CD4-positive, alpha-beta T cell treated with Interleukin-15 for 1 hour (primary cell): Measurements from ENCODE around the gene SEPTIN6.
"Not testable (repeated sequence)": the region's sequence is repeated elsewhere in the genome, so short reads cannot be mapped to it uniquely, and the experiment has no call there.

ENCODE experiments used
- DNase-seq: peaks from one replicate; pipeline ENCODE4 v3.0.0-alpha.2; 2020

SEPTIN6 gene

DNA sequence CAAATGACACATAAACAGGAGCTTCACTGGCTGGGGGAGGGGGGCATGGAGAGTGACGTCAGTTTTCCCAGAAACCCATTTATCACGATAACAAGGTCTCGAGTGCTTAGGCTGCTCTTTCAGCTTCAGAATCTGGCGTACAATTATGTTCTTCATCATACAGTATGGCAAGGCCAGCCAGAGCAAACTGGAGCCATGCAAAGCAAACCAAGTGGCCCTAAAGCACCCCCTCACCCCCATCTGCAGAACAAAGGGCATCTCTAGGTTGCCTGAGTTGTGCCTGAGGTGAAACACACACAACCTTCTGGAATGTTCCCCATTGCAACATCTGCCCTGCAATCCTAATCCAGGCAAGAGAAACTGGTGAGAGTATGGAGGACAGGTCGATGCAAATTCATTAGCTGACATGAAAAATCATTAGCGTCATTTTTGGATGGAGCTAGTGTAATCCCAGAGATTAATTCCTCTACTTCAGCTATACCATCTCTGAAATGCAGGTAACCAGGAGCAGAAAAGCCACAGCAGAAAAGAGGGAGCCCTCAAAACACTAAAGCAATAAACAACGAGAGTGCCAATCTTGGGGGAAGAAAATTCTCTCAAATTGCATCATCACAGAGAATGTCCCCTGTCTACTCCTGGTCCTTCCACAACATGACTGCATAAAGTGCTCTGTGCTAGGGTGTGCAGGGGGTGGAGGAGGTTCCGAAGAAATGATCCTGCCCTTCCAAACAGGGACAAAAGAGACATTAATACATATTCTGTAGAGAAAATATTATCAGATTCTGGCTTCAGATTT is 1.8 kb downstream of the SEPTIN6 start:
- DNase-seq, result peak; percentile 80

DNA sequence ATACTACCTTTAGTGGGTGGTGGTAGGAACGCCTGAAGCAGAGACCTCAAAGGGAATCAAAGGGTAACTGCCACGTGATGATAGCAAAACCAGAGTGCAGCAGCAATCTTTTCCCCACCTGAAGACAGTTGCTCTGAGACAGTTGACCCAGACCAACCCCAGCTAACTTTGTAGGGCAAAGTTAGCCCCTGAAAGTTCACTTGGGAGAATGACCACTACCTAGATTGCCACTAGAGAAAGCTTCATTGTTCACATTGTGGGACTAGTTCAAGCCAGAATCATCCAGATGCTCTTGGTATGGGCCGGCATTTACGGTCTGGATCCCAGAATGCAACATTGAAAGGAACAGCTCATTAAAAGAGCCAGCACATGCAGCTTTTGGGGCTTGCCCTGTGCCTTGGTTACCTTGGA is 4.1 kb downstream of the SEPTIN6 start:
- peak; percentile 36 for DNase-seq

DNA sequence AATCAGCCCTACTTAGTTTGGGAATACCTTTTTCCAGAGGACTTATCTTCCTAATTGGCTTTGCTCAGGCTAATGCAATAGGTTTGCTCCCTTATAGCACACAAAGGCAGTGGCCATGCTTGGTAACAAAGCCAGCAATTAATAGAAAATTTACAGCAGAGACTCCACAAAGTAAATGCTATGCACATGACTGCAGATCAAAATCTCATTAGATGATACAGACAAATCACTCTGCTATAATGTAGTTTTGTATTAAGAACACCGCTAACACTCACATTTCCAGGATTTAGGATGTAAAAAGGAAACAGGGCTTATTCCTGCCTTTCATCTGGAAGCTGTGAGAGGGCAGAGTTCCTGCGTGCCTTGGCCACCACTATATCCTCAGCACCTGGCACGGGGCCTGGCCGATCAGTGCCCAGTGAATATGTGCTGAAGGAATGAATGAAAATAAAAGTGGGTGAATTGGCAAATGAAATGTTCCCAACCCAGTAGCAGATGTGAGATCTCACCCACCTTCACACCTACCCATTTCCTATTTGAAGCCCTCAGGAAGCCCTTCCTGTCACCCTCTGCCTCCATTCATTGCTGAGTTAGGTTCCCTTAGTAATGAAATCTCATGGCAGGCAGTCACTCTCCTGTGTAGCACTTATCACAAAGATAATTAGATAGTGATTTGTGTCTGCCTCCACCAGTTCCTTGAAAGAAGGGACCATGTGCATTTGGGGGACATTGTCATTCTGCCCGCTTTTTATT is 5.1 kb downstream of the SEPTIN6 start:
- no peak for DNase-seq

DNA sequence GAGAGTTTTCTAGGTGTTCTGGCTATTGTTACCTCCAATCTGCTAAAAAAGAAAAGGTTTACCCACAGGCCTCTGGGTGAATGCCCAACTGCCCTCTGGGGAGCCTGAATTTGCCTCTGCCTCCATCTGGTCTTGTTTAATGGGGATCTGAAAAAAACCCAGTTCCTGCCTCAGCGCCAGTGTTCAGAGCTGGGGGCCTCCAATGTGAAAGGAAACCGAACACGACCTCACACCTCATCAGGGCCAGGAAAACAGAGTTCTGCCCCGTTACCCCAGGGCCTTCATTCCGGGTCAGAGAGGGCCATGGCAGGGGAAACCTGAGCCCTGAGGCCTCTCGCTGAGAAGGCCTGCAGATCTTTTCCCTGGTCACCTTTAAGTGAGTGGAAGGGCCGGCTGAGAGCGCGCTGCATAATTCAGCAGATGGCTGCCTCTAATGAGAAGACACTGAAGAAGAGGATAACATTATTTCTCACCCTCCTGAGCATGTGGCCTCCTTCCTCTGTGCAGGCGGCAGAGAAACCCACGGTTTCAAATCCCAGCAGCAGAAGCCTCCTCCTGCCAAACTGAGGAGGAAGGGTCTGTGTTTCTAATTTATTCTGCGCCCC is 6.8 kb downstream of the SEPTIN6 start:
- DNase-seq, result peak; percentile 54

DNA sequence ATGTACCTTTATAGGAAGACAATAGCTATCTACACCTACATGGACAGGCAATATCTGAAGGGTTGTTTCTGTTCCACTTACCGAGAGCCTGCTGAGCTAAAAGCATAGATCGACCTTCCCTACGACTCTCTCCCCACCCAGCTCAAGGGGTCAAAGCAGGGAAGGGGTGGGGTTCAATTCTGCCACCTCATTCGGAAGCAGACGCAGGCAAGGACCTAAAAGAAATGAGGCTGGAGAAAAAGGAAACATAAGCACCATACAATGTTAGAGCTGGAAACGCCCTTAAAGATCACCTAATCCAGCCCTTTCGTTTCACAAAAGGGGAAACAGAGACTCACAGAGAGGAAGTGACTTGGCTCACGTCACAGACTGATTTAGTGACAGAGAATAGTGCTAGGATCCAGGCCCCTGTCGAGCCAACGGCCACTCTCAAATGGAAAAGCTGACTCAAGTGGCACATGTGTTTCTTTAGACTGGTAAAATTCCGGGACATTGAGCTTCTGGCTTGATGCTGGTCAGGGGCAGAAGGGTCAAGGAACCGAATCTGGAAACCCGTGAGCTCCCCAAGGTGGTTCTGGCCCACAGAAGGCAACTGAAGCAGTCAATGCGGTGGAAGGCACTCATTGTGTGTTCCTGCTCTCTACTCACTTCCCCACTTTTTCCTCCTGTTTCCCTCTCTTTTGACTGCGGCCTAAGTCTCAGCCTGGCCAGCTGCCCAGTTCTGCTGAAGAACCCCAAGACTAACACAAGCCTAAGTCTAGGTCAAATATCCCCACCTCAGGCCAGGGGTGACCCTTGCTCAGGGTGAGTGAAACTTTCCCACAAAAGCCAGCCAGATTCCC is 7.5 kb downstream of the SEPTIN6 start:
- peak; percentile 74 for DNase-seq

DNA sequence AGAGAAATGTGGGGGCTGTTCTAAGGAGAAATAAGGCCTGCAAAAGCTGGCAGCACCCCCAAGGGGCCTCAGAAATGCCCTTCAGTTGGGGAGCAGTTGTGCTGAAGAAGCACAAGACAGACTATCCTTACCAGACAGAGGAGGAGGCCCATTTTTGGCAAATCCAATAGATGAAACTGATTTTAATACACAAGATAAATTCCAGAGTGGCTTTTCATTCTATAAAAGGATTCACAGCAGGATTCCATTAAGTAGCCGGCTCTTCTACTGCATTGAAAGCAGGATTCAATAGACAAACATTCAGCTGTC is 8.1 kb downstream of the SEPTIN6 start:
- DNase-seq, result no peak

DNA sequence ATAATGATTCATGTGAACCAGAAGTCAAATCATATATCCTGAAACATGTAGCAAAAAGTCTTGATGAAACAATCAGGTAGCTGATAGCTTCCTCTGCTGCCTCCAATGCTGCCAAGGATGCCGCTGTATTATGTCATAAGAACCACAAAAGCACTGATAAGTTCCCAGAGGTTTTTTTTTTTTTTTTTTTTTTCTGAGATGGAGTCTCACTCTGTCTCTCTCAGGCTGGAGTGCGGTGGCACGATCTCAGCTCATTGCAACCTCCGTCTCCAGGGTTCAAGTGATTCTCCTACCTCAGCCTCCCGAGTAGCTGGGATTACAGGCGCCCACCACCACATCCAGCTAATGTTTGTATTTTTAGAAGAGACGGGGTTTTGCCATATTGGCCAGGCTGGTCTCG is 8.7 kb downstream of the SEPTIN6 start:
- peak; percentile 37 for DNase-seq

DNA sequence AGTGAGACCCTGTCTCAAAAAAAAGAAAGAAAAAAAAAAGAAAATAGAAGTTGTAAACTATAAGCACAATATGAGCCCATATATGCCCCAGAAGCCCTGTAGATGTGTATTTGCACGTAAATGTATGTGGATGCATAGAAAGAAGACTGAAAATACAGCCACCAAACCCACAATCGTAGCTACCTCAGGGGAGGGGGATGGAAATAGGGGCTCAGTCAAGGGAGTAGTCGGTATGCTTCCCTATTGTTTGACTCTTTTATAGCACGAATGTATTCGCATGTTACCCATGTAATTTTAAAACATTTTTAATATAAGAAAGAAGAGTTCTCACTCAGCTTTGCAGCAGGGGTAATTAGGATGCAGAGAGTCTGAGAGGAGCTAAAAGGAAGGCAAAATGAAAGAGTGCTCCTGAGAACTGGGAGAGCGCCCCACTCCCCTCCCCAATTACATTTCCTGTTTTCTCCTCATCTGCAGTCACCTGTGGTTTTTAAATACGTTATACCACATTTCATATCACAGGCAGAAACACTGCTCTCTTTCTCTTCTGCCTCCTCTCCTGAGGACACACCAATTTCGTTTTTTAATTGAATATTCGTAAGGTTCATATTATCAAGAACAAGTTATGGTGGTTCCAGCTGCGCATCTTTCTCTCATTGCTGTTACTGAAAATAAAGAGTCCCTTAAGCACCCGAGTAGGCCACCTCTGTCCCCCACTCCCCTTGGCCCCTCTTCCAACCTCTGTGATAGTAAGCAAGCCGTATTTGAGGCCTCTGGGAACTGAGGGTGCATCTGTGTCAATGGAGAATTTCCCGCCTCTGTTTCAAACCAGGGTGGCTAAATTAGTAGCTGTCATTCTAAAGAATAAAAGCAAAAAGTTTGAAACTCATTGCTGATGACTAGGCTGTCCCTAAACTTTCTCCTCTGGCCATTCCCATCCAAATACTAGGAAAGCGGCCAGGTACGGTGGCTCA is 10.7 kb downstream of the SEPTIN6 start:
- DNase-seq, result peak; percentile 59

DNA sequence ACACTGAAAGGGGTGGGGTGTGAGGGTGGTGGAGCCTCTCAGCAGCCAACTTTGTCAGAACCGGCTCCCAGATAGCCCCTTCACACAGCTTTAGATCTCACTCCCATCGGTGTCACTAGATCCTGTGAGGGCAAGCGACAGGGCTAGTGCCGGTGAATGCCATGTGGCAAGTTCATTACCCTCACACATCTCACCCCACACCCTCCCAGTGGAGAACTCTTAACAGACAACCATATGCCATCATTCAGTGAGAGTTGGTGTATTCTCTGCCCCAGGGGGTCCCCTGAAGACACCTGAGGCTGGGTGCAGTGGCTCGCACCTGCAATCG is 15.3 kb downstream of the SEPTIN6 start:
- DNase-seq, result no peak

DNA sequence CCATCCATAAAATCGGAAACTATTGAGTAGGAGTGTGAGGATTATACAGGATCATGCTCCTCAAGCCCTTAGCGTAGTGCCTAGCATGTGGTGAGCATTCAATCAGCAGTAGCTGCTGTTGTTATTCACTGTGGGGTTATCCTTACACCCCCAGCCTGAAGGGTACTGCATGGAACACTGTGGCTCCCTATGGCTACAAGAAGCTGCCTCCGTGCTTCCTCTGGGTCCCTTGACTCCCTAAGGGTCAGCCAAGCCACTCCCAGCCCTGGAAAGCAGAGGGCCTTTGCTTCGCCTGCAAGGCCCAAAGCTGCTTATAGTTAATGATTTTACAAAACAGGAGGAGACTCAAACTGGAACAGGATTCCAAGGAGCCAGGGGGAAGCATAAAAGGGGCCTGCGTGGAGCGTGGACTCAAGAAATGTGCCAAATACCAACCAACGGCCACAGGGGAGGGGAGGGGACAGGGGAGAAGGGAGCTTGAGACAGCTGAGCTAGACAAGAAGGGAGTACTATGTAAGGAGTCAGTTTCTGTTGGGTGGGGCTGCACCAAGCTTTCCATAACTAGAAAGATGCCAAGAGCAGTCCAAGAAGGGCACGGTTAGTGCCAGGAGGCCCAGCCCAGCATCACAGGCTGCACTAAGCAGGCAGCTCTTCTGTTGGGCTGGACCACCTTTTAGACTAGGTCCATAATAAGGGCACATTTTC is 15.9 kb downstream of the SEPTIN6 start:
- DNase-seq, result no peak

DNA sequence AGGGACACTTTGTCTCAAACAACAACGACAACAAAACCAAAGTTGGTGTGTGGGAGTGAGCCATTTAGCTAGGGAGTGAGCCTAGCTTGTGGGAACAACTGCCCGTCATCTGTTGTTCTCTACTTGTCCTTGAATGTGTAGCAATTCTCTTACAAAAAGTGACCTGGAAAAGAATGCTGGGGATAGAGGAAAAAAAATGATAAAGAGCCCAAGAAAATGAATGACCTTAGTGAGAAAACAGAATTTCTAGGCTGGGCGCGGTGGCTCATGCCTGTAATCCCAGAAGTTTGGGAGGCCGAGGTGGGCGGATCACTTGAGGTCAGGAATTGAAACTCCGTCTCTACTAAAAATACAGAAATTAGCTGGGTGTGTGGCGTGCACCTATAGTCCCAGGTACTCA is 19.6 kb downstream of the SEPTIN6 start:
- DNase-seq, result no peak

DNA sequence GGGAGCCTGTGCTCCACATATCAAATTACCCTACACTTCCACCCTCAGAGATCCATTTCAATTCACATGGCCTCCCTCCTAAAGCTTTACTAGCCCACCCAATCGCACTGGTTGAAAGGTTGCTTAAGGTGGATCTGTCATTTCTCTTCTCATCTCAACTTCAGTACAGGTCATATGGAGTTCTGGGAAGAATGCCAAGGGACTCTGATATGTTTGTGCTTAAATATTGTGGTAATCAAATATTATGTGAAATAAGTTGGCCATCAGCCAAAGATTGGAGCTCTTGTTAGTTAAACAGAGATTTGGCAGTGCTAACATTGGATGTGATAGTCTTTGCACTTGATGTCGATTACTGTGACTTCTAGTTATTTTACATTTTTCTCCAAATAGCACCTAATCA is 20.5 kb downstream of the SEPTIN6 start:
- no peak for DNase-seq

DNA sequence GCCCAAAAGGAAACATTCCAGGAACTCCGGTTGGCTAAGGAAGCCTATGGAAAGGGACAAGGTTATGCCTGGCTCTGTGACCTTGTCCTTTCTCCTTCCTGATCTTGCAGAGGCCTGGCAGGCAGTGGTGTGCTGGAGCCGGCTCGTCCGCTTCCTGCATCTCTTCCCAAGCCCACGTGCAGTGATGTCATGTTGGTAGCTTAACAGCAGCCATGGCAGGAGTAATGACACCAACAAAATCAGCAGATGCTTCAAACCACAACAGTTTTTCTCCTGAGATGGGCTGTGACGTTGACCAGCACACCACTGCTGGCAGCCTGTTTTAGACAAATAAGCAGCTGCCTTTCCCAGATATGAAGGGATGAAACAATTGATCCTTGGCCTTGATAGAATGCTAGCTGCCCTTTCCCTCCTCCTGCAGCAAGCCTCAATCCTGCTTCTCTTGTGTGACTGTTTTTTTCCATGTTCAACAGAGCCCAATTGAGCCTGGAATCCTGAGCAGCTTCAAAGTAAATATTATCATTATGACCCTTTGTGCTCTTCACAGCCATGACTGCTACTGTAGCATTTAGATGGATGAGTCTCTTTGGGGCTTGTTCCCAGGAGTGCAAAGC is 23.4 kb downstream of the SEPTIN6 start:
- DNase-seq, result no peak

DNA sequence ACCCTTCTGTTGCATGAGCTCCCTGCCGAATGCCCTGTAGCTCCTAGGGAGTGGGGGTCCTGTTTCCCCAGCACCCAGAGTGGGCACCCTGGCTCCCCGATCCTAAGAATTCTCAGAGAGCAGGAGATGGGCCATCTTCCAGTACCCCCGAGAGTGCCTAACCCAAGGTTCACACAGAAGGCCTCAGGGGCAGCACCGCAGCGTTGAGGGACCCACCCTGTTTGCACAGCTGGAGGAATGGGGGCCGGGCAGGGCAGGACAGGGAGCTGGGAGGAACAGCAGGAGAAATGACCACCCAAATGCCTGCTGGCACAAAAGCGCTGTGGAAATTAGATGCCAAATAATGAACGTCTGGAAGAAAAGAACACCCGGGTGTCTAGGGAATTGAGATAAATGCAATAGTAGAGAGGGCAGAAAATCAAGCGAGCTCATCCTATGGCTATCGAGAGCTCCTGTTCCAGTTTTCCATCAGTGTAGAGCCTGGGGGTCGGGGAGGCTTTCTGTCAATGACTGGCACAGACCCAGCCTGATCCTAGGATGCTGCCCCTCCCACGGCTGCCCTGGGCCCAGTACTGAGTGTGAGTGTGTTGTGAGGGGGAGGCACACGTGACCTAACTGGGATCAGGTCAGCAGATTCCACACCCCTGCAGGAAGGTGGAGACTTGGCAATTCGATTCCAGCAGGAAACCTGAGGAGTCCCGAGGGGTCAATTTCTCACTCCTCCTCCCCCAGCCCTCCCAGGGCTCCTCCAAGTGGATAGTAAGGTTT is 25.7 kb downstream of the SEPTIN6 start:
- no peak for DNase-seq

DNA sequence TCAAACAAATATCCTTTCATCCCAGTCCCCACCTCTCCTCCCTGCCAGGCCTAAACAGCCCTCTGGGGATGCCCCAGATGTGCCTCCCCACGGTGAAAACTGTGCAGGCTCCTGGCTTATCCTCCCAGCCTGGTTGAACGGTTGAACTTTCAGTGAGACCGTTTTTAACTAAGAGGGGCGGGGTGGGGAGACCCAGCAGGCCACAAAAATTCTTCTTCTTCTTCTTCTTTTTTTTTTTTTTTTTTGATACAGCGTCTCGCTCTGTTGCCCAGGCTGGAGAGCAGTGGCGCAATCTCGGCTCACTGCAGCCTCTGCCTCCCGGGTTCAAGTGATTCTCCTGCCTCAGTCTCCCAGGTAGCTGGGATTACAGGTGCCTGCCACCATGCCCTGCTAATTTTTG is 28.1 kb downstream of the SEPTIN6 start:
- not testable (repeated sequence) for DNase-seq

DNA sequence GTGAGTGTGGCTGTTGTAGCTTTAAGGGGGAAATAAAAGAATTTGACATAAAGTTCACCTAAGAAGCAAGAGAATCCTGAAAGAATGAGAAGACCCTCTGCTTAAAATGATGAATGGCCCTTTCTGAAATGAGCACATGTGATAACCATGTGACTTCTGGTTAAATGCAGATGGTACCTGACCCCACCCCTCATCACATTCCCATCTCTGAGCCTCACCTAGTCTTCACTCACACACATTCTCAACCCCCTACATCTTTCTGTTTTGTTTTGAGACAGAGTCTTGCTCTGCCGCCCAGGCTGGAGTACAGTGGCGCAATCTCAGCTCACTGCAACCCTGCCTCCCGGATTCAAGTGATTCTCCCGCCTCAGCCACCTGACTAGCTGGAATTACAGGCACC is 31.5 kb downstream of the SEPTIN6 start:
- no peak for DNase-seq

DNA sequence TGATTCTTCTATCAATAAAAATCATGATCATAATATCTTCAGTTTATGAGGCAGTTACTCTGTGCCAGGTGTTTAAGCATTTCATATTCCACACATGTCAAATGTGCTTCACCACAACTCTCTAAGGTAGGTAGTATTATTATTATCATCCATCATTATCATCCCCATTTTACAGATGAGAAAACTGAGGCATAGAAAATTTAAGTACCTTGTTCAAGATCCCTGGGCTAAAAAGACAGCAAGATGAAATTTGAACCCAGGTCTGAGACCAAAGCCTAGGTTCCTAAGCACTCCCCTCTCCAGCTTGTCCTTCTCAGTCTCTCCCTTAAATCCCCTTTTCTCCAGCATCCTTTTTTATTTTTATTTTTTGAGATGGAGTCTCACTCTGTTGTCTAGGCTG is 33.4 kb downstream of the SEPTIN6 start:
- DNase-seq, result no peak

DNA sequence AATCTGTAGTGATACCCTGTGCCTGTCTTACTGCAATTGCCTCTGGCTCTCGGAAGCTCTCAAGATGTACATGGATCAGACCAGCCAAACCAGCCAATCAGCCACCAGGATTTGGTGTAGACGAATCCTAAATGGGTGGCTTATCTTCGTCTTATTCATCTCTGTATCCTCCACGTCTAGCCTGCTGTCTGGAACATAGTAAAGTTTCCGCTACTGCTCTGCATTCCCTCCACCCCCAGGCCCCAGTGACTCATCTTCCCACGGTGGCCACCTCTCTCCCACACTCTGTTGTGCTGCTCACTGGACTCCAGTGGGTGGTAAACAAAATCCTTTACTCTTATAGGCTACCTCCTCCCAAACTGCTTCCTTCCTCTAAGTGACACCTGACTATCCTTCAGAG is 37.8 kb downstream of the SEPTIN6 start:
- peak; percentile 41 for DNase-seq

DNA sequence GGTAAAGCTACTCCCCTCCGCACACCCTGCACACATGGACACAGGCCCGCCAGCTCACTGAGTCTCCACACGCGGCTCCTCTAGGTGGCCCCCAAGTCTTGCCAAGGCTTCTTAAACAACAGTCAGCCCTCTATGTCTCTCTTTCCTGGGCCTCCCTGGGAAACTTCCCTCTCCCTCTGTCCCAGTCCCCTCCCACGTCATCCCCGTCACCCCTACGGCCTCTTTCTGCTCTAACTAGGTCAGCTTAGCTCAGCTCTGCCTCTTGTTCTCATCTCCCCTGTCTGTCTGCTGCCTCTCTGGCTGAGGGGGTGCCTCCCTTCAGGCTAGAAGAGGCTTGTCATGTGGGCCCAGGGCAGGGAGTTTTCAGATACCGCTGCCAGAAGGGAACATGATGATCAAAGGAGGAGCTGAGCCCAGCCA is 38.8 kb downstream of the SEPTIN6 start:
- peak; percentile 20 for DNase-seq

DNA sequence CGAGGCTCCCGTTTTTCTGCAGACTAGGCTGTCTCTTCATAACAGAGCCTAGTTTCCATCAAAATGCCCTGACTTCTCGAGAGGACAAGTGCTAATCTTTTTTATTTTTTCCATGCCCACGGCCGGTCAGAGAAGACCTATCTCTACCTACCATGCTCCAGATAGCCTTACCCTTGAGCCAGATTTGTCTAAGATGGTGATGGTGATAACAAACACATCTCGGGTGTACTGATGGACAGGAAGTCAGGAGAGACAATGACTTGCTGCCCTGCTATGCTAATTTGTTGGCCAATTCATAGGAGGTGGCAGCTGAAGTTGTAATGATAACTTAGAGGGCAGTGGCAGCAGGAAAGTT is 44.6 kb downstream of the SEPTIN6 start:
- no peak for DNase-seq
